ENCODE data around the gene HOXD4.

The HOXD4 gene

DNA sequence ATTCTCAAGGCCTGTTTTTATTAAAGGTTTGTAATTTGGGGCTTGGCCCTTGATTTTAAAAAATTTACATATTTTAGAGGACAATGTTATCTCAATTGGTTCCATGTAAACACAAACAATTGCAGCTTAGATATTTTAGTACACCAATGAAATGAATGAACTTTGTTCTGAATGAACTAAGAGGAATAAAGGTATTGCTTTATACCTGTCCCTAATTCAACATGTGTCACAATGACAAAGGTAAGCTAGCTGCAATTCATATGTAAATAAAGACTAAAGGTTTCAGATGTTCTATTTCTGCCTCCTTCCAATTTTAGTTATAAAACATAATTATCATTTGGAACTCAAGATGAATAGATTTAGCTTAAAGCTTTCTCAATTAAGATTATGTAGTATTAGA is 48.6 kb downstream of the HOXD4 start:
- DNase-seq, result no peak

DNA sequence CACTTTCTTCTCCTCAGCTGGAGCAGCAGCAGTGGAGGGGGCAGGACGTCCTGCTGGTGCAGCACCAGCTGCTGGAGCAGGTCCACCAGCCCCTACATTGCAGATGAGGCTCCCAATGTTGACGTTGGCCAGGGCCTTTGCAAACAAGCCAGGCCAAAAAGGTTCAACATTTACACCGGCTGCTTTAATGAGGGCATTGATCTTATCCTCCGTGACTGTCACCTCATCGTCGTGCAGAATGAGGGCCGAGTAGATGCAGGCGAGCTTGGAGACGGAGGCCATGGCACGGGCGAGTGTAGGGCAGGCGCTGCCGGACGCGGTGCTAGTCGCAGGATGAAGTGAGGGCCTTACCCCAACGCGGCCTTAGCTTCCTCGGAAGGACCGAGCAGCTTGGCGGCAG is 49.6 kb downstream of the HOXD4 start:
- no peak for DNase-seq

DNA sequence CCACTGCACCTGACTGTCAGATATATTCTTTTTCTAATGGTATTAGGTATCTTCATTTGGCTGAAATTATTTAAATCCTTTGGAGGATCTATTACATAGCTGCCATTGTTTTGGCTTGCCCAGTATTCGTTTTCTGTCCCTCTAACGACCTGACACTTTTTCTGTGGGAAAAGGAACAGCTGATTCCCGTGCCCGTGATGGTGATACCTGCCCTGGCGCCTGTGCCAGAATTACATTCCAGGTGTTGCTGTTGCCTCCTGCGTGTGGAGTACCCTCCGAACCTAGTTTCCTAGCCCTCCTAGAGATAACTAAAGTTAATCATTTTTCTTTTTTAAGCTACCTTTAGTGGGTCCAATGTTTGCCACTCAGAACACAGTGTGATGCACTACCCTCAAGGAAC is 51.1 kb downstream of the HOXD4 start:
- DNase-seq, result no peak

All from activated CD4-positive, alpha-beta T cell treated with anti-CD3 and anti-CD28 coated beads, Interleukin-2, amount 50 U/mL, for 16 hours (primary cell).